ENCODE results near the gene ETNPPL.

The ETNPPL gene

GRCh38 chr4:108762559-108763225, at the start of gene ETNPPL:
TSS of gene ETNPPL (minus strand) at chr4:108763053. CDS start at chr4:108762898, 155 bp downstream.
- peak; percentile 54 for DNase-seq

GRCh38 chr4:108811486-108811885, 48.6 kb upstream of the ETNPPL start:
- no peak for DNase-seq

GRCh38 chr4:108810087-108810486, 47.2 kb upstream of the ETNPPL start:
- DNase-seq, result no peak

DNA sequence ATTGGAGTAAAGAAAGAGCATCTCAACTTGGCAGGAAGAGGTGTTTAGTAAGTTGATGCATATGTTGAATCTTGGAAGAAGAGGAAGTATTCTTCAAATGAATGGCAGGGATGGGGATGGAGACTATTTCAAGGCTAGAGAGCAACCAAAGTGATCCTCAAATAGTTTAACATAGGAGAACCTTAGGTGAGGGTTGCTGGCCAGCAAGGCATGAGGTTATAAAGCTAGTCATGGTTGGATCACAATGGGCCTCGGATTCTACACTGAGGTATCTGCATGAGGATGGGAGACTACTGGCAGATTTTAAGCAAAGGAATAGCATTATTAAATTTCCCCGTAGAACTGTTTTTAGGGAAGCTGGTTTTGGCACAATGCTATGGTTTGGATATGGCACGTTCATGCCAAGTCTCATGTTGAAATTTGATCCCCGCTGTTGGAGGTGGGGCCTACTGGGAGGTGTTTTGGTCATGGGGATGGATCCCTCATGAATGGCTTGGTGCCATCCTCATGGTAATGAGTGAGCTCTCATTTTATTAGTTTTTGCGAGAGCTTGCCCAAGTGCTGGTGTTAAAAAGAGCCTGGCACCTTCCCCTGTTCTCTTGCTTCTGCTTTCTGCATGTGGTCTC, 41.9 kb upstream of the ETNPPL start:
- DNase-seq, result no peak

- no peak for DNase-seq
Observed at GRCh38 chr4:108799306-108799705, 36.5 kb upstream of the ETNPPL start.

DNA sequence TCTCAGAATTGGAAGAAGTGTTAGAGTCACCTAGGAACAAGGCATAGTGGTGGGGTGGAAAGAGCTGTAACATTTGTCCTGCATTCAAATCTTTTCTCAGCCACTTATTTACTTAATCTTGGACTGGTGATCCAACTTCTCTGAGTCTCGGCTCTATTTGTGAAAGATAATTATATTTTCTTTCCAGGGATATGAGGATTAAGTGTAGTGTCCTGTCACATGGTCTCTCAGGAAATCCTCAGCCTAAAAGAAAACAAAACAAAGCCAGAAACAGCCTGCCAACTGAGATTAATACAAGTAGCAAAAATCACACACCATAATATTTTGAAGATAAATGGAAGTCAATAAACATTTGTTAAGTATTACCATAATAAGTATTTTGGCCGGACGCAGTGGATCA, 33.3 kb upstream of the ETNPPL start:
- DNase-seq, result no peak

DNA sequence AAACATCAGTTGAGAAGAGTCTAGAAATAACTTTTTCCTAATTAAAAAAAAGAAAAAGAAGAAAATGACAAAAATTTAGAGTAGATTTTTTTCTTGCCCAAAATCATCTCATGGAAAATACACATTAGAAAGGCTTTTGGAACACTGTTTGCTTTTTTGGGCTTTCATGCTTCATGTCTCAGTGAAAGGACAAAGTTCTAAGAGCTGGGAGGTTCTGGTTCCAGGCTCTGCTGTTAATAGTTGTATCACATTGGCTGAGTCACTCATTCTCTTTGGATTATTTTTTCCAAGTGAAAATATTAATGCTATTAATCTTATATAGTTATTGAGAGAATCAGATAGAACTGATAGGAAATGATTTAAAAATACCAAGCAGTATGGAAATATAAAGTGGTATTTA, 32.9 kb upstream of the ETNPPL start:
- no peak for DNase-seq

GRCh38 chr4:108794136-108794535, 31.3 kb upstream of the ETNPPL start:
- no peak for DNase-seq

- no peak for DNase-seq
Observed at GRCh38 chr4:108793415-108793814, 30.6 kb upstream of the ETNPPL start.

DNA sequence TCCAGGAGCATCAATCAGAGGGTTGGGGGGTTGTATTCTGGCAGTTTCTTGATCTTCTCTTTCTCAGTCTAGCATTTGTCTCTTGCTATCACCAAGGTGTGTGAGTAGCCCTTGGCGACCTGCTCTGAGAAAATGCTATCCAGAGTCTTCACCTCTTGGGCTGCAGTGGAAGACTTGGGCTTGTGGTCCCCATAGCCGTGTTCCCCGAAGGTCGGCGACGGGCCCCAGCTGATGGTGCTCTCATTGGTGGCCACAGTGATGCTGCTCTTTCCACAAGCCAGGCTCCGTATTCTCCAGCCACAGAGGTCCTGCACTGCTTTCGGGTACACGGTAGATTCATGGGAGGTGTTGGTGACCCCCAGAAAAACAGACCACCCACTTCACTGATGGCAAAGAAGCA, 25.9 kb upstream of the ETNPPL start:
- no peak for DNase-seq

GRCh38 chr4:108787724-108788123, 24.9 kb upstream of the ETNPPL start:
- DNase-seq, result no peak

GRCh38 chr4:108787106-108787505, 24.3 kb upstream of the ETNPPL start:
- no peak for DNase-seq

DNA sequence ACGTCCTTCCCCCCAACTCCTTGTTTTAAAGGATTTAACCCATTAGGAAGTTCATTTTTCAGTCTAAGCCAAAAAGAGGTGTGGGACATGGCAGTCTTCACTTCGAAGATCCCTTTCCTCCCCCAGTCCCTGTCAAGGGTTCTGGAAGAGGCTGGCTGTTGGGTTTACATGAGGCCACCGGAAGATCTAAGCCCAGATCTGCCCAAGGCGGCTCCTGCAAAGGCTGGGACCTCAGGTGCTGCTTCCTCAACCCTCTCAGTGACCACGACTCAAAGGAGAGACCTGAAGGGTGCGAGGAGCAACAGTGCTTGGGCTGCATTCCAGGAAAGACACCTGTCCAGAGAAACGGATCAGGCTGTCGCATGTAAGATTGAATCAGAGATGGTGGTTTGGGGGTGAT, 23.5 kb upstream of the ETNPPL start:
- no peak for DNase-seq

DNA sequence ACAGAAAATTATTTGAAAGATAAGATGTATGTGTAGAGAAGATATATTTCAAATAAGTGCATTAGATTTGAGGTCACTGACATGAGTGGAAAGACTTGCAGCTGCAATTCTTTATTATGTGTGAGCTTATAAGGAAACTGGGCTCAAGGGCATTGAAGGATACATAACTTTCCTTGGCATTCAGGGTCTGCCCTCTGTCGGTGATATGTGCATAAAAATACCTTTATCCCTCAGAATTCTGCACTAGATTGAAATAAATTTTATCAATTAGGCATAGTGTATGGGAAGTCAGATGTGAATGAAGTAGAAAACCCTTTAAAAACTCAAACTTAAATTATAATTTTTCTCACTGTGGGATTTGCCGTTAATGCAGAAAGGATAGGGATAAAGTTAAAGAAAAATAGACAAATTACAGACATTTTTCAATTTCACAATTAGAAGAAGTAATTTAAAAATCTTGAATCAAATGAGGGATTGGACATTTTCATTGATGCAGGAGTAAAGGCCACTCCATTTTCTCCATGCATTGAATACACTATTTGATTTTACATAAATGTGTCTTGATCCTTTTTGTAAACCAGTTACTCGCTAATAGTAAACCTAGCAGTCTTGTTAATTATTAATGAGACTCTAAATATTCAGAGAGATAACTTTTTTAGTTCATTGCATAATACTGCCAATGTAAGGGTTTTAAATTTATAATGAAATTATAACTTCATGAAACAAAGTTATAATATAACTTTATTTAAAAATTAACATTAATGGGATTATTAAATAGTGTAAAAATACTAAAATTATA, 21.0 kb upstream of the ETNPPL start:
- no peak for DNase-seq

DNA sequence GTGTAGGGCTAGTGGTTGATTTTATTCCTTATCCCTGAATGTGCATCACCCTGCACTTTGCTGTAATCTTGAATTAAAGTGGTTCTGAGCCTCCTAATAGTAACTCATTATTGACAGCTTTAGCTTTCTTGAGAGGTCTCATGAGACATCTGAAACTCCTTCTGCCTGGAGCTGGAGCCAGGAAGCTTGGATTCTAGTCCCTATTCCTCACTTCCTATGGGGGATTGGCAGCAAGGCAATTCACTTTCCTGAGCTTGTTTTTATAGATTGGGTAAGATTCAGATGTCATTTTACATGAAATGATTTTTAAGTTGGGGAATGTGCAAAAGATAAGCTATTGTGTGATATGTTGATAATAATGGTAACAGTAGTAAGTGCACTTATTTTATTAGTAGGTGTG, 17.1 kb upstream of the ETNPPL start:
- no peak for DNase-seq

- DNase-seq, result no peak
Observed at GRCh38 chr4:108777388-108777787, 14.5 kb upstream of the ETNPPL start.

- no peak for DNase-seq
Observed at GRCh38 chr4:108775921-108776320, 13.1 kb upstream of the ETNPPL start.

- peak; percentile 24 for DNase-seq
Observed at GRCh38 chr4:108774809-108775530, 12.1 kb upstream of the ETNPPL start.

DNA sequence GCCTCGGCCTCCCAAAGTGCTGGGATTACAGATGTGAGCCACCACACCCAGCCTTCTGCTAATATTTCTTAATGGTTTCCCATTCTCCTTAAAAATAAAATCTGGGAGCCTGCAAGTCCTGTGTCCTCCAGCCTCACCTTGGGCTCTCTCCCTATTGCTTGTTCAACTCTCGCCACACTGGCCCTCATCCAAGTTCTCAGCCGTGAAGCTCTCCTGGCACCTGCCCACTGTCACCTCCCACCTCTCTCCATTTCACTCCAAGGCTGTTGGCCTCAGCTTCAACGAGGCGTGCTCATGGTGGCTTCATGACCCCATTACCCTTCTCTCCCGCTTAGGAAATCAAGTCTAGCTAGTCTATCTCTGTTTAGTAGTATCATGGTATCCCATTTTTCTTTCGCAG, 9.5 kb upstream of the ETNPPL start:
- DNase-seq, result no peak

GRCh38 chr4:108766058-108766457, 3.2 kb upstream of the ETNPPL start:
- no peak for DNase-seq

DNA sequence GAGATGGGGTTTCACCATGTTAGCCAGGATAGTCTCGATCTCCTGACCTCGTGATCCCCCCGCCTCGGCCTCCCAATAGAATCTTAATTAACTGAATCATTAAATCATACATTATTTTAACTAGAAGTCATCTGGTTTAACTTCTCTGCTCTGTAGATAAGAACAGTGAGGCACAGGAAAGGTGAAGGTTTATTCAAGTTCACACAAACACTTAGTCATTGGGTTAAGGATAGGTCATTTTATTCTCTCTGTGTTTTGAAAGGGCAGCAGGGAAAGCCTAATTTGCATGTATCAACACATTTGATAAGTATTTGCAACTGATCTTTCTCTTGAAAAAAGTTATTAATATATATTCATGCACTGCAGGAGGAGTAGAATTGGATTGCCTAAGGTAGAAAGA, 1.1 kb upstream of the ETNPPL start:
- DNase-seq, result no peak

DNA sequence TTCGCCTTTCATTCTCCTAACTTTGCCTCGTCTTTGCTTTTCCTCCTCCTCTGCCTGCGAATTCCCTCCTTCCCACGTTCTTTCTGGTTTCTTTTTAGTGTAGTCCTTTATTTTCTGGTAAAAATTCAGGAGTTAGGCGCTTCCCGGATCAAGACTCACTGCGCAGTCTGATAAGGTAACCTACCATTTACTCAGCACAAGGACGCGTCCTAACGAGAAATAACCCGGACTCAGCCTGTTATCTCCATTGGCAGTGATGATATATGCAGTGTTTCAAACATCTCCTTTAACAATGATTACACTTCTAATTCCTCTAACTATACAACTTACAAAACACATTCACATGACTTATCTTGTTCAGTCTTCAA, 357 bp upstream of the ETNPPL start:
- DNase-seq, result no peak

DNA sequence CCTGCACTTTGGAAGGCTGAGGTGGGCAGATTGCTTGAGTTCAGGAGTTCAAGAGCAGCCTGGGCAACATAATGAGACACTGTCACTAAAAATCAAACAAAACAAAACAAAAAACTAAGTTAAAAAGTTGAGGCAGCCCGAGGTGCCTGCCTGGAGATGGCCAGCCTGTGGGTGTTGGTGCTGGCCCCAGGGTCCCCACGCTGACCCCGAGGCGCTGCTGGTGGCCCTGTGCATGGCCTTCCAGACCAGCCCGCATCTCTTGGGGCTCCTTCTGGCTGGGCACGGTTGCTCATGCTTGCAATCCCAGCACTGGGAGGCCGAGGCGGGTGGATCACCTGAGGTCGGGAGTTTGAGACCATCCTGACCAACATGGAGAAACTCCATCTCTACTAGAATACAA, 4.4 kb downstream of the ETNPPL start:
- no peak for DNase-seq

DNA sequence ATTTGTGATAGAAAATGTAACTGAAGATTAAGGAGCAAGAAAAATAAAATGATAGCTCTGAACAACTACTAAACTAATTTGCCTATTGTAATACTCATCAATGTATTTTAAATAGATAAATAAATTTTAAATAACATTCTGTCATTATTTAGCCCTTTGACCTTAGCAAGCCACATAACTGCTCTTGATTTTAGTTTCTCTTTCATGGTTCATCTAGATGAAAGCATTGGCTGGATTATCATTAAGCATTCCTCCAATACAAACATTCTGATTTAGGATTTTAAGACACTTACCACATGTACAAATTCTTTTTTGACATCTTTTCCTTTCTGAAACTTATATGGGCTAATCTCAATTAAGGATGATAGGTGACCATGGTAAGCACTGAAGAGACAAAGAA, 8.5 kb downstream of the ETNPPL start:
- DNase-seq, result no peak
